ENCODE data around the gene ATG5. TPM values are rescaled to one million over a fixed set of nuclear protein-coding genes. Genes with fewer than 3 reads are reported as not detected.
A peak's percentile ranks its signal among the peaks of the same experiment; 100 is the strongest.

ATG5 gene
- total and polyA plus RNA-seq, 2 donors (not counting 1 experiment from before 2014, with no cell fraction given) = 13.6 to 26.3 TPM

DNA sequence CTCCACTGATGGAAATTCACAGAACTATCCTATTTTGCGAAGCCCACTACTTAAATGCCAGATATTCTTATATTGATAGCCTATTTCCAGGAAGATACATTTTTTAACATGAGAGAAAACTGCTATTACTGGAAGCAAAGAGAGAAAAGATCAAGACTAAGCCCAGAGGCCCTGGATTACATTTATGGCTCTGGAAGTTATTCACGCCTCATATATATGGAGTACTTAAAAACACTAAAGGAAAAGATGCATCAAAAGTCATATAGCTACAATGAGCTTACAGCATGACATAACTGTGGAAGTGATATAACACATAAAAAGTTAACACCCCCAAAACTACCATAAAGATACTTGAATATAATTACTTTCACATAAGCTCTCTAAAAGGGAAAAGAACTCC lies 19.8 kb downstream of the ATG5 start:
- Mint-ChIP-seq H3K9me3 (ENCODE audit: insufficient read depth) (no peaks in the 10 kb centered on the region), H3K27ac (no peak overlapping the region), H3K4me3 (no peak overlapping the region), H3K4me1 (no peaks in the 10 kb centered on the region), H3K27me3 (no peaks in the 10 kb centered on the region)
- H3K27ac ChIP-seq (ENCODE audit: low read length in 2 of 2) = no peak overlapping the region
- ATAC-seq (ENCODE audit: low read depth) (no peak), DNase-seq (no peak)
- H3K4me3 ChIP-seq (ENCODE audit: control extremely low read depth in 1 of 5, extremely low read depth in 1 of 5, insufficient read depth in 1 of 5, low read depth in 2 of 5, low read length in 4 of 5) = no peak overlapping the region
- TF ChIP-seq, protein P1, sequence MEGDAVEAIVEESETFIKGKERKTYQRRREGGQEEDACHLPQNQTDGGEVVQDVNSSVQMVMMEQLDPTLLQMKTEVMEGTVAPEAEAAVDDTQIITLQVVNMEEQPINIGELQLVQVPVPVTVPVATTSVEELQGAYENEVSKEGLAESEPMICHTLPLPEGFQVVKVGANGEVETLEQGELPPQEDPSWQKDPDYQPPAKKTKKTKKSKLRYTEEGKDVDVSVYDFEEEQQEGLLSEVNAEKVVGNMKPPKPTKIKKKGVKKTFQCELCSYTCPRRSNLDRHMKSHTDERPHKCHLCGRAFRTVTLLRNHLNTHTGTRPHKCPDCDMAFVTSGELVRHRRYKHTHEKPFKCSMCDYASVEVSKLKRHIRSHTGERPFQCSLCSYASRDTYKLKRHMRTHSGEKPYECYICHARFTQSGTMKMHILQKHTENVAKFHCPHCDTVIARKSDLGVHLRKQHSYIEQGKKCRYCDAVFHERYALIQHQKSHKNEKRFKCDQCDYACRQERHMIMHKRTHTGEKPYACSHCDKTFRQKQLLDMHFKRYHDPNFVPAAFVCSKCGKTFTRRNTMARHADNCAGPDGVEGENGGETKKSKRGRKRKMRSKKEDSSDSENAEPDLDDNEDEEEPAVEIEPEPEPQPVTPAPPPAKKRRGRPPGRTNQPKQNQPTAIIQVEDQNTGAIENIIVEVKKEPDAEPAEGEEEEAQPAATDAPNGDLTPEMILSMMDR (IDR thresholded peaks at IDR 0.05) = no peak
- no peak for TF ChIP-seq EZH2 (IDR thresholded peaks at IDR 0.05; ENCODE audit: borderline replicate concordance, insufficient read depth, low read depth, low read length, poor library complexity, severe bottlenecking)
- no peaks in the 10 kb centered on the region for H3K27me3 ChIP-seq (replicated peaks in 1 of 4; ENCODE audit: control extremely low read depth in 1 of 4, control insufficient read depth in 3 of 4, insufficient read depth in 4 of 4, low read length in 3 of 4)
- ChIA-PET CTCF (interaction anchor here (1.0 to 1.2 kb wide), 2 partner anchors 9 to 34 kb away, joined by 3 read pairs; no protein-coding TSS in a partner anchor), POLR2A (no interaction called here)
- no CpG with 5 or more reads among the region's 2 CpGs for WGBS (ENCODE audit: insufficient coverage)
- peaks cover 56% of the 10 kb centered on the region for H3K79me2 ChIP-seq (ENCODE audit: control insufficient read depth, insufficient read depth, low read length)
- no peaks in the 10 kb centered on the region for H3K9me3 ChIP-seq (ENCODE audit: control extremely low read depth in 1 of 3, control insufficient read depth in 2 of 3, insufficient read depth in 1 of 3, low read length in 2 of 3)
- peaks cover 8% of the 10 kb centered on the region for H4K20me1 ChIP-seq (ENCODE audit: control insufficient read depth, insufficient read depth, low read length, poor library complexity, severe bottlenecking)
- H3K4me2 ChIP-seq (replicated peaks; ENCODE audit: low read depth, low read length, poor library complexity, severe bottlenecking) = no peak overlapping the region
- intact Hi-C loops (cut with micrococcal nuclease) = no loop called here
- H2AFZ ChIP-seq (ENCODE audit: insufficient read depth, low read depth, low read length, poor library complexity, severe bottlenecking) = no peak overlapping the region
- no peak overlapping the region for H3K9ac ChIP-seq (ENCODE audit: low read length)
- peaks cover 0 to 18% of the 10 kb centered on the region in 2 experiments for H3K36me3 ChIP-seq (replicated peaks in 1 of 2; ENCODE audit: control extremely low read depth in 1 of 2, control insufficient read depth in 1 of 2, extremely low read depth in 1 of 2, insufficient read depth in 2 of 2, low read length in 1 of 2)
- H3K4me1 ChIP-seq (ENCODE audit: control insufficient read depth in 2 of 2, insufficient read depth in 2 of 2, low read length in 2 of 2) = no peaks in the 10 kb centered on the region

DNA sequence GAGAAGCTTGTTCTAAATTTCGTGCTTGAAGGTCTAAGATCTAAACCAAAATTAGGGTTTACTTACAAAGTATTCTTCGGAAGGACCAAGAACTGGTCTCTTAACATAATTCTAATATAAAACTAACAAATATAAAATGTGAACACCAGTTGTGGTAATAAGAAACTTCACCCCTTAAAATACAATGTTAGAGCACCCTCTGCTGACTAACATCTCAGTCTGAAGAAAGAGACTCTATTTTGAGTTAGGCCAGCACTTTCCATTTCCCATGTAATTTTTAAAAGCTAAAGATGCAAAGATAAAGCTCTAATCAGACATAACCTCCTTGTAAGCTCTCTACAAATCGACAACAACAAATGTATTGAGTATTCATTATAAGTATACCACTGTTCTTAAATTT lies 24.6 kb downstream of the ATG5 start:
- H3K27ac ChIP-seq (ENCODE audit: low read length in 2 of 2) = no peak overlapping the region
- H3K27me3 ChIP-seq (replicated peaks in 1 of 4; ENCODE audit: control extremely low read depth in 1 of 4, control insufficient read depth in 3 of 4, insufficient read depth in 4 of 4, low read length in 3 of 4) = no peaks in the 10 kb centered on the region
- no peaks in the 10 kb centered on the region for H3K4me1 Mint-ChIP-seq
- POLR2A ChIA-PET = no interaction called here
- no peak overlapping the region for H3K4me3 ChIP-seq (ENCODE audit: control extremely low read depth in 1 of 5, extremely low read depth in 1 of 5, insufficient read depth in 1 of 5, low read depth in 2 of 5, low read length in 4 of 5)
- no peaks in the 10 kb centered on the region for H3K9me3 ChIP-seq (ENCODE audit: control extremely low read depth in 1 of 3, control insufficient read depth in 2 of 3, insufficient read depth in 1 of 3, low read length in 2 of 3)
- H3K4me2 ChIP-seq (replicated peaks; ENCODE audit: low read depth, low read length, poor library complexity, severe bottlenecking) = no peak overlapping the region
- H3K27ac Mint-ChIP-seq = no peak overlapping the region
- H3K27me3 Mint-ChIP-seq = no peaks in the 10 kb centered on the region
- no peak overlapping the region for H3K4me3 Mint-ChIP-seq
- H4K20me1 ChIP-seq (ENCODE audit: control insufficient read depth, insufficient read depth, low read length, poor library complexity, severe bottlenecking) = peaks cover 13% of the 10 kb centered on the region
- CTCF ChIA-PET = interaction anchor here (0.7 to 3.0 kb wide), 4 partner anchors 78 to 1034 kb away, joined by 3 to 14 read pairs (median 6); no protein-coding TSS in a partner anchor
- no peak overlapping the region for H3K9ac ChIP-seq (ENCODE audit: low read length)
- no CpG with 5 or more reads among the region's 3 CpGs for WGBS (ENCODE audit: insufficient coverage)
- intact Hi-C loops (cut with micrococcal nuclease) = loop anchor here (1.0 to 5.0 kb wide), 2 partner anchors 568 to 869 kb away; no protein-coding TSS in a partner anchor
- DNase-seq = peak; percentile 20
- TF ChIP-seq, protein P1 (IDR thresholded peaks at IDR 0.05) = peak; percentile 50
- TF ChIP-seq EZH2 (IDR thresholded peaks at IDR 0.05; ENCODE audit: borderline replicate concordance, insufficient read depth, low read depth, low read length, poor library complexity, severe bottlenecking) = no peak
- H3K79me2 ChIP-seq (ENCODE audit: control insufficient read depth, insufficient read depth, low read length) = peaks cover 72% of the 10 kb centered on the region
- no peaks in the 10 kb centered on the region for H3K9me3 Mint-ChIP-seq (ENCODE audit: insufficient read depth)
- no peaks in the 10 kb centered on the region for H3K4me1 ChIP-seq (ENCODE audit: control insufficient read depth in 2 of 2, insufficient read depth in 2 of 2, low read length in 2 of 2)
- no peak for ATAC-seq (ENCODE audit: low read depth)
- H2AFZ ChIP-seq (ENCODE audit: insufficient read depth, low read depth, low read length, poor library complexity, severe bottlenecking) = no peak overlapping the region
- peaks cover 0 to 4% of the 10 kb centered on the region in 2 experiments for H3K36me3 ChIP-seq (replicated peaks in 1 of 2; ENCODE audit: control extremely low read depth in 1 of 2, control insufficient read depth in 1 of 2, extremely low read depth in 1 of 2, insufficient read depth in 2 of 2, low read length in 1 of 2)

All from B cell (primary cell).